Measurements from ENCODE around the gene CDC45.

Gene CDC45

GRCh38 chr22:19553201-19553600 lies 73.5 kb downstream of the CDC45 start:
- H3K9ac ChIP-seq (ENCODE audit: low read length): no peak overlapping the region
- H3K27me3 ChIP-seq (ENCODE audit: control insufficient read depth, insufficient read depth, low read length): no peaks in the 10 kb centered on the region
- no peak overlapping the region for H3K4me3 ChIP-seq (ENCODE audit: low read length)
- H3K36me3 ChIP-seq (ENCODE audit: control insufficient read depth, insufficient read depth, low read length): no peaks in the 10 kb centered on the region
- no peaks in the 10 kb centered on the region for H3K9me3 ChIP-seq (ENCODE audit: control insufficient read depth, low read length)
- H3K4me1 ChIP-seq (ENCODE audit: control insufficient read depth, insufficient read depth, low read length): peaks cover 3% of the 10 kb centered on the region

- no peak overlapping the region for H3K4me3 ChIP-seq (ENCODE audit: low read length)
- H3K9ac ChIP-seq (ENCODE audit: low read length): no peak overlapping the region
- H3K27me3 ChIP-seq (ENCODE audit: control insufficient read depth, insufficient read depth, low read length): no peaks in the 10 kb centered on the region
- no peaks in the 10 kb centered on the region for H3K9me3 ChIP-seq (ENCODE audit: control insufficient read depth, low read length)
- no peaks in the 10 kb centered on the region for H3K36me3 ChIP-seq (ENCODE audit: control insufficient read depth, insufficient read depth, low read length)
- peaks cover 3% of the 10 kb centered on the region for H3K4me1 ChIP-seq (ENCODE audit: control insufficient read depth, insufficient read depth, low read length)
Measured at GRCh38 chr22:19554834-19555404, 75.2 kb downstream of the CDC45 start.

- no peak overlapping the region for H3K9ac ChIP-seq (ENCODE audit: low read length)
- H3K36me3 ChIP-seq (ENCODE audit: control insufficient read depth, insufficient read depth, low read length): no peaks in the 10 kb centered on the region
- no peaks in the 10 kb centered on the region for H3K9me3 ChIP-seq (ENCODE audit: control insufficient read depth, low read length)
- peaks cover 3% of the 10 kb centered on the region for H3K4me1 ChIP-seq (ENCODE audit: control insufficient read depth, insufficient read depth, low read length)
- H3K27me3 ChIP-seq (ENCODE audit: control insufficient read depth, insufficient read depth, low read length): no peaks in the 10 kb centered on the region
- H3K4me3 ChIP-seq (ENCODE audit: low read length): no peak overlapping the region
Measured at GRCh38 chr22:19555651-19556050, 75.9 kb downstream of the CDC45 start.

DNA sequence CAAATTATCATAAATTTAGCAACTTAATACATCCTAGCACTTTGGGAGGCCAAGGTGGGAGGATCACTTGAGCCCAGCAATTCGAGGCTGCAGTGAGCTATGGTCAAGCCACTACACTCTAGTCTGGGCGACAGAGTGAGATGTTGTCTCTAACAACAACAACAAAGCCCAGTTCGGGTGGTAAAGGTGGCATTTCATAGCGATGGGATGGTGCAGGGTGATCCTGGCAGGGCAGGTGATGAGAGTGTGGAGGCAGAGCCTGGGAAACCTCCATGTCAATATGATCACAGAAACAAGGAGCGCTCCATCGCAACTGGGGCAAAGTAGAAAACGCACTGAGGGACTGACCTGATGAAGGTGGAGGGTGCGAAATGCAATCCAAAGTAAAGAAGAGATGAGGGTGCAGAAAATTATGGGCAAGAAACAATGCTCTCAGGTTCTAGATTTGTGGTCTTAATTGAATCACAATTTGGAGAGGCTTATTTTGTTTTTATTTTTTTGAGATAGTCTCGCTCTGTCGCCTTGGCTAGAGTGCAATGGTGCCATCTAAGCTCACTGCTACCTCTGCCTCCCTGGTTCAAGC lies 77.3 kb downstream of the CDC45 start:
- Histone ChIP-seq H3K9ac (ENCODE audit: low read length) (no peak overlapping the region), H3K4me3 (ENCODE audit: low read length) (no peak overlapping the region), H3K27me3 (ENCODE audit: control insufficient read depth, insufficient read depth, low read length) (no peaks in the 10 kb centered on the region), H3K4me1 (ENCODE audit: control insufficient read depth, insufficient read depth, low read length) (peaks cover 3% of the 10 kb centered on the region), H3K9me3 (ENCODE audit: control insufficient read depth, low read length) (no peaks in the 10 kb centered on the region), H3K36me3 (ENCODE audit: control insufficient read depth, insufficient read depth, low read length) (no peaks in the 10 kb centered on the region)

GRCh38 chr22:19559324-19559811 lies 79.6 kb downstream of the CDC45 start:
- no peaks in the 10 kb centered on the region for H3K27me3 ChIP-seq (ENCODE audit: control insufficient read depth, insufficient read depth, low read length)
- no peaks in the 10 kb centered on the region for H3K9me3 ChIP-seq (ENCODE audit: control insufficient read depth, low read length)
- peaks cover 3% of the 10 kb centered on the region for H3K4me1 ChIP-seq (ENCODE audit: control insufficient read depth, insufficient read depth, low read length)
- no peaks in the 10 kb centered on the region for H3K36me3 ChIP-seq (ENCODE audit: control insufficient read depth, insufficient read depth, low read length)
- no peak overlapping the region for H3K4me3 ChIP-seq (ENCODE audit: low read length)
- H3K9ac ChIP-seq (ENCODE audit: low read length): no peak overlapping the region

DNA sequence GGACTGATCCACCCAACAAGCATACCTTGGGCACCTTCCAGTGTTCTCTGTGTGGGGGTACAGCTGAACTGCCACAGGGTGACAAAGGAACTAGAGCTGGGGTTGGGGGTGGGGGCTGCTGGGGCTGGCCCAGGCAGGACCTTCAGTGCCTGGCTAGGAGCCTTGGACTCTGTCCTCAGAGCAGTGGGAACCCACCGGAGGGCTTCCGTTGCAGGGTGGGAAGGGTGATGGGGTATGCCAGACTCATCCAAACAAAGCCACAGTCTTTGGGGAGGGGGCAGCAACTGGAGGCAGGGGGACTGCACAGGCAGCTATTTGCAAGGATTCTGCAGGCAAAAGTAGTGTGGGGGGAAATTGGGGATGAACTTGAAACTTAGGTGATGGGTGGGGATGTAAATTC lies 80.2 kb downstream of the CDC45 start:
- no peaks in the 10 kb centered on the region for H3K36me3 ChIP-seq (ENCODE audit: control insufficient read depth, insufficient read depth, low read length)
- no peak overlapping the region for H3K9ac ChIP-seq (ENCODE audit: low read length)
- H3K4me1 ChIP-seq (ENCODE audit: control insufficient read depth, insufficient read depth, low read length): no peaks in the 10 kb centered on the region
- no peak overlapping the region for H3K4me3 ChIP-seq (ENCODE audit: low read length)
- H3K27me3 ChIP-seq (ENCODE audit: control insufficient read depth, insufficient read depth, low read length): no peaks in the 10 kb centered on the region
- no peaks in the 10 kb centered on the region for H3K9me3 ChIP-seq (ENCODE audit: control insufficient read depth, low read length)

DNA sequence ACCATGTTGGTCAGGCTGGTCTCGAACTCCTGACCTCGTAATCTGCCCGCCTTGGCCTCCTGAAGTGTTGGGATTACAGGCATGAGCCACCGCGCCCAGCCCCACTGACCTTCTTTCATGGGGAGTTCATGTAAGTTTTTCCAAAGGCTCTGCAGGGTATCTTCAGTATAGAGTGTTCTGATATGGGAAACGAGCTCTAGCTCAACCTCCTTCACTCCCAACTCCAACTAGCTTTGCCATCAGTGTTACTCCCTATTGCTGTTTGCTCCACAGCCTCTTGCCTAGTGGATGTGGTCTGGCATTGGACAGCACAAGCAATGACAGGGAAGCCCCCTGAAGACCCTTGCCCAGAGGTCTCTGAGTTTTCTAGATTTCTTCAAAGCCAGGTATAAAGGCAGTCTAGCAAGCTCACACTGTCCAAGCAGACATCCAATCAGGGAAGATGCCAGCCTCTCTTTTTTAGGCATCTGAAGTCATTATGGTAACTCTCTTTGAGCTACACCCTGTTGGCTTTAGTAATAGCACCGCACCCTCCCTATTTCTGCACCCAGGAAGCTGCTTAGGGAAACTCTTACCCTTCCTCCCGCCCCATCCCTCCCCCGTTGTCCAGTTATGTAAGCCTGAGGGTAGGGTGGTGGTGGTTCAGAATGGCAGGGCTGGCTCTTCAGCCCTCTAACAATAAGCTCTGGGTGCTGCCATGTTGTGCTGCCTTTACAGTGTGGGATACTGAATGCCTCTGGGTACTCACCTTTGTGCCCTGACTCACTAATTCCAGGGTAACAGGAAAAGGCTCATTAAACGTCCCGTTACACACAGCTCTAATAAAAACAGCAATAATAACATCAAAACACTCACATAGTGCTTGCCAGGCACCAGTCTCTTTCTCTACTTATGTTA lies 85.9 kb downstream of the CDC45 start:
- Histone ChIP-seq H3K4me3 (ENCODE audit: low read length) (no peak overlapping the region), H3K27me3 (ENCODE audit: control insufficient read depth, insufficient read depth, low read length) (no peaks in the 10 kb centered on the region), H3K9ac (ENCODE audit: low read length) (no peak overlapping the region), H3K4me1 (ENCODE audit: control insufficient read depth, insufficient read depth, low read length) (no peaks in the 10 kb centered on the region), H3K9me3 (ENCODE audit: control insufficient read depth, low read length) (no peaks in the 10 kb centered on the region), H3K36me3 (ENCODE audit: control insufficient read depth, insufficient read depth, low read length) (no peaks in the 10 kb centered on the region)

GRCh38 chr22:19566279-19567156 lies 86.8 kb downstream of the CDC45 start:
- Histone ChIP-seq H3K27me3 (ENCODE audit: control insufficient read depth, insufficient read depth, low read length) (no peaks in the 10 kb centered on the region), H3K4me1 (ENCODE audit: control insufficient read depth, insufficient read depth, low read length) (no peaks in the 10 kb centered on the region), H3K9me3 (ENCODE audit: control insufficient read depth, low read length) (no peaks in the 10 kb centered on the region), H3K9ac (ENCODE audit: low read length) (no peak overlapping the region), H3K36me3 (ENCODE audit: control insufficient read depth, insufficient read depth, low read length) (no peaks in the 10 kb centered on the region), H3K4me3 (ENCODE audit: low read length) (no peak overlapping the region)

- Histone ChIP-seq H3K36me3 (ENCODE audit: control insufficient read depth, insufficient read depth, low read length) (no peaks in the 10 kb centered on the region), H3K4me1 (ENCODE audit: control insufficient read depth, insufficient read depth, low read length) (no peaks in the 10 kb centered on the region), H3K4me3 (ENCODE audit: low read length) (no peak overlapping the region), H3K27me3 (ENCODE audit: control insufficient read depth, insufficient read depth, low read length) (no peaks in the 10 kb centered on the region), H3K9me3 (ENCODE audit: control insufficient read depth, low read length) (no peaks in the 10 kb centered on the region), H3K9ac (ENCODE audit: low read length) (no peak overlapping the region)
Measured at GRCh38 chr22:19567157-19568009, 87.7 kb downstream of the CDC45 start.

GRCh38 chr22:19568337-19569275 lies 88.9 kb downstream of the CDC45 start:
- Histone ChIP-seq H3K9ac (ENCODE audit: low read length) (no peak overlapping the region), H3K9me3 (ENCODE audit: control insufficient read depth, low read length) (no peaks in the 10 kb centered on the region), H3K27me3 (ENCODE audit: control insufficient read depth, insufficient read depth, low read length) (no peaks in the 10 kb centered on the region), H3K36me3 (ENCODE audit: control insufficient read depth, insufficient read depth, low read length) (no peaks in the 10 kb centered on the region), H3K4me3 (ENCODE audit: low read length) (no peak overlapping the region), H3K4me1 (ENCODE audit: control insufficient read depth, insufficient read depth, low read length) (no peaks in the 10 kb centered on the region)
